Activated CD4-positive, alpha-beta T cell treated with anti-CD3 and anti-CD28 coated beads, Interleukin-2, amount 50 U/mL, for 24 hours (primary cell): ENCODE results near the gene RNF212.

ENCODE experiments used
- DNase-seq, 2 donors: peaks; one replicate each; pipeline ENCODE4 v3.0.0-alpha.2; 2020; ENCODE audit warnings: low read depth in 1 of 2, low spot score in 1 of 2

The RNF212 gene

GRCh38 chr4:1115528-1116293 lies 2.3 kb upstream of the RNF212 start:
- DNase-seq = no peak

- DNase-seq = no peak
These were observed 562 bp downstream of the RNF212 start for GRCh38 chr4:1112821-1113182.

GRCh38 chr4:1112174-1112820 lies 1.1 kb downstream of the RNF212 start:
- no peak for DNase-seq

- no peak for DNase-seq
These were observed 2.0 kb downstream of the RNF212 start for GRCh38 chr4:1111259-1111809.

GRCh38 chr4:1109898-1110506 lies 3.4 kb downstream of the RNF212 start:
- no peak for DNase-seq

GRCh38 chr4:1109333-1109732 lies 4.0 kb downstream of the RNF212 start:
- no peak for DNase-seq

- no peak for DNase-seq
These were observed 7.7 kb downstream of the RNF212 start for GRCh38 chr4:1105662-1106061.

- no peak for DNase-seq
These were observed 8.3 kb downstream of the RNF212 start for GRCh38 chr4:1105067-1105466.

GRCh38 chr4:1104647-1105046 lies 8.7 kb downstream of the RNF212 start:
- no peak for DNase-seq

- DNase-seq = no peak
These were observed 13.6 kb downstream of the RNF212 start for GRCh38 chr4:1099684-1100335.

- DNase-seq = no peak
These were observed 14.1 kb downstream of the RNF212 start for GRCh38 chr4:1099270-1099669.

- no peak for DNase-seq
These were observed 14.9 kb downstream of the RNF212 start for GRCh38 chr4:1098311-1098925.

- DNase-seq = no peak
These were observed 15.8 kb downstream of the RNF212 start for GRCh38 chr4:1097553-1097952.

- no peak for DNase-seq
These were observed 16.5 kb downstream of the RNF212 start for GRCh38 chr4:1096841-1097240.

- DNase-seq = no peak
These were observed 19.1 kb downstream of the RNF212 start for GRCh38 chr4:1094336-1094690.

- no peak for DNase-seq
These were observed 19.7 kb downstream of the RNF212 start for GRCh38 chr4:1093391-1094335.

- DNase-seq = no peak
These were observed 20.4 kb downstream of the RNF212 start for GRCh38 chr4:1092983-1093361.

GRCh38 chr4:1092026-1092982 lies 21.1 kb downstream of the RNF212 start:
- no peak for DNase-seq

- no peak for DNase-seq
These were observed 21.8 kb downstream of the RNF212 start for GRCh38 chr4:1091561-1091995.
